ENCODE results near the gene RTP3. TPM values are rescaled to one million over a fixed set of nuclear protein-coding genes. Genes with fewer than 3 reads are reported as not detected.
"Not testable (repeated sequence)": the region's sequence is repeated elsewhere in the genome, so short reads cannot be mapped to it uniquely, and the experiment has no call there.

RTP3 gene
- total and polyA plus RNA-seq, 10 donors, result not detected

DNA sequence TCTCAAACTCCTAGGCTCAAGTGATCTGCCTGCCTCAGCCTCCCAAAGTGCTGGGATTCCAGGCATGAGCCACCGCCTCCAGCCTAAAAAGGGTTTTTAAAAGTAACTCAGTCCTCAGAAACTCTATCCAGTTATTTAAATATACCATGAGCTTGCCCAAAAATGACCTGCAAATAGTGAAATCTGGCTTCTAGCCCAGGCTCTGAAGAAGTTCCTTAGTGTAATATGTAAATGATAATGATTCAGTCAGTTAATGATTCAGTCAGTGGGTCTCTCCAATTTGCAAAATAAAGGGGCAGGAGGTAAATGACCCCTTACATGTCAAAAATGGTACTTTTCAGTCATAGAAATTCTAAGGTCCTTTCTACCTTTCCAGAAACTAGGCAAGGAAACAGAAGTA, 39.5 kb downstream of the RTP3 start:
- no peak for TF ChIP-seq POLR2A (IDR thresholded peaks at IDR 0.05)
- TF ChIP-seq POLR2AphosphoS5 (IDR thresholded peaks at IDR 0.05), result no peak
- TF ChIP-seq, protein P1, sequence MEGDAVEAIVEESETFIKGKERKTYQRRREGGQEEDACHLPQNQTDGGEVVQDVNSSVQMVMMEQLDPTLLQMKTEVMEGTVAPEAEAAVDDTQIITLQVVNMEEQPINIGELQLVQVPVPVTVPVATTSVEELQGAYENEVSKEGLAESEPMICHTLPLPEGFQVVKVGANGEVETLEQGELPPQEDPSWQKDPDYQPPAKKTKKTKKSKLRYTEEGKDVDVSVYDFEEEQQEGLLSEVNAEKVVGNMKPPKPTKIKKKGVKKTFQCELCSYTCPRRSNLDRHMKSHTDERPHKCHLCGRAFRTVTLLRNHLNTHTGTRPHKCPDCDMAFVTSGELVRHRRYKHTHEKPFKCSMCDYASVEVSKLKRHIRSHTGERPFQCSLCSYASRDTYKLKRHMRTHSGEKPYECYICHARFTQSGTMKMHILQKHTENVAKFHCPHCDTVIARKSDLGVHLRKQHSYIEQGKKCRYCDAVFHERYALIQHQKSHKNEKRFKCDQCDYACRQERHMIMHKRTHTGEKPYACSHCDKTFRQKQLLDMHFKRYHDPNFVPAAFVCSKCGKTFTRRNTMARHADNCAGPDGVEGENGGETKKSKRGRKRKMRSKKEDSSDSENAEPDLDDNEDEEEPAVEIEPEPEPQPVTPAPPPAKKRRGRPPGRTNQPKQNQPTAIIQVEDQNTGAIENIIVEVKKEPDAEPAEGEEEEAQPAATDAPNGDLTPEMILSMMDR (IDR thresholded peaks at IDR 0.05 in 8 of 11, conservative IDR thresholded peaks at IDR 0.05 in 3 of 11), result no peak
- Histone ChIP-seq H3K4me3 (no peak overlapping the region), H3K36me3 (no peaks in the 10 kb centered on the region), H3K9me3 (no peaks in the 10 kb centered on the region), H3K27me3 (replicated peaks in 1 of 7) (peaks cover 0 to 8% (median 0%) of the 10 kb centered on the region in 7 donors), H3K4me1 (peaks cover 18 to 55% (median 28%) of the 10 kb centered on the region in 6 donors), H3K27ac (no peak overlapping the region)
- intact Hi-C loops (cut with DNase I; ENCODE audit: low total_unique reads), result no loop called here
- 90 to 96% (median 94%) methylated on average over 1 of the region's 1 CpG for WGBS, 5 donors
- no peak for DNase-seq

DNA sequence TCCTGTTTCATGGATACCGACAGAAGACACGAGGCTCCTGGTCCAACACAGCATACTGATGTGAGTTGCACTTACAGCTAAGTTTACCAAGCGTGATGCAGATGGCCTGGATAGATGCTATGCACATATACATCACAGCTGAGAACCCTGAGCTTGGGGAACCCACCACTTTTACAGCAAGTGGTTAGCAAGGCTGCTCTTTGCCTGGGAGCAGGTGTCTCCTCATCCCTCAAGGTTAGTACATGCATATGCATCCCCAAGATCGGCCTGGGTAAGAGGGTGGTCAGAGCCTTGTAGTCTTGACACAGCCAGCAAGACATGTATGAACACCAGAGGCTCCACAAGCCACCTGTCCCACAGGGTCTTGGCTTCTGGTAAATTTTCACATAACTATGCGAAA, 40.0 kb downstream of the RTP3 start:
- intact Hi-C loops (cut with DNase I; ENCODE audit: low total_unique reads), result no loop called here
- Histone ChIP-seq H3K4me3 (no peak overlapping the region), H3K9me3 (no peaks in the 10 kb centered on the region), H3K27ac (peak overlapping the region in 1 of 8 donors; percentile 81), H3K36me3 (no peaks in the 10 kb centered on the region), H3K27me3 (replicated peaks in 1 of 7) (peaks cover 0 to 8% (median 0%) of the 10 kb centered on the region in 7 donors), H3K4me1 (peaks cover 18 to 55% (median 28%) of the 10 kb centered on the region in 6 donors)
- no peak for DNase-seq
- TF ChIP-seq POLR2A (IDR thresholded peaks at IDR 0.05), result no peak
- TF ChIP-seq, protein P1 (IDR thresholded peaks at IDR 0.05 in 8 of 11, conservative IDR thresholded peaks at IDR 0.05 in 3 of 11), result no peak
- TF ChIP-seq POLR2AphosphoS5 (IDR thresholded peaks at IDR 0.05), result no peak
- WGBS, 5 donors, result 73 to 90% (median 80%) methylated on average over 4 to 5 of the region's 5 CpGs

DNA sequence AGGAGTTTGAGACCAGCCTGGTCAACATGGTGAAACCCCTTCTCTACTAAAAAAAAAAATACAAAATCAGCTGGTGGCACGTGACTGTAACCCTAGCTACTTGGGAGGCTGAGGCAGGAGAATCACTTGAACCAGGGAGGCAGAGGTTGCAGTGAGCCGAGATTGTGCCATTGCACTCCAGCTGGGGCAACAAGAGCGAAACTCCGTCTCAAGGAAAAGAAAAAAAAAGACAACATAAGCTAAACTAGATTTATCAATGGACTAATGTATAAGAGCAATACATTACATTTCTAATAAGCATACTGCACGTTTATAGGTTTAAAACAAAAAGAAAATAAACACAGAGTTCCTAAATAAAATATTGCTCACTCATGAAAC, 40.6 kb downstream of the RTP3 start:
- H3K9me3 ChIP-seq; H3K27me3 ChIP-seq (replicated peaks in 1 of 7); intact Hi-C loops (cut with DNase I; ENCODE audit: low total_unique reads); DNase-seq; H3K36me3 ChIP-seq: not testable (repeated sequence)
- Histone ChIP-seq H3K4me3 (peak overlapping the region in 2 of 8 donors; percentile 18 to 49), H3K27ac (peak overlapping the region; percentile 42 to 81 (median 66)), H3K4me1 (peaks cover 18 to 55% (median 28%) of the 10 kb centered on the region in 6 donors)
- WGBS, 5 donors, result 25 to 42% (median 32%) methylated on average over 5 of the region's 5 CpGs

DNA sequence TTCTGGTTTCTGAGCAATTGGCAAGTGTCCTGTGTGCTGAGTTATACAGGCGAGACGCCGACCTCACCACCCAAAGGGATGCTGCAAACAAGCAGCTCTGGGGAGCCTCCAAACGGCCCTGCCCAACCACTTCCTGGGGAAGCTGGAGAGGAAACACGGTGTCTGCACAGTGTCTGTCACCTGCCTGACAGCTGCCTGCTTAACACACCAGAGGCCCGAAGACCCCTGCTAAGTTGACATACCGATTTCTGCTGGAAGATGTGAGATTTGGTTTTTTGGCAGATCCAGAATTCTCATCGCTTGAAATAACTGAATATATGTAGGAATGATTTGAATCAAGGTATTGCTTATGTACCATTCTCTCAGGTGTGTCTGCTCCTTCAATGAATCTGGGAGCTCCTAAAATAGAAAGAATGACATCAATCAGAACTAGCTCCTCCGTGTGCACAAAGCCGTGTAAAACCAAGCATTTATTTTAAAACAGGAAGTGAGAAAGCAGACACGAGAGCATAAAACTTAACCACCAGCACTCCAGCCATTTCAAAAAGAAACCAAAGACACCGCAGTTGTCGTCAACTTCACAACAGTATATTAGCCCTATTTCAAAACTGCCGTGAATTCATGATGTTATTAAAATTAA, 41.1 kb downstream of the RTP3 start:
- DNase-seq, result peak; percentile 96
- no peaks in the 10 kb centered on the region for H3K36me3 ChIP-seq
- TF ChIP-seq POLR2AphosphoS5 (IDR thresholded peaks at IDR 0.05) (peak; percentile 60 to 87 (median 81)), POLR2A (IDR thresholded peaks at IDR 0.05) (no peak)
- TF ChIP-seq, protein P1 (IDR thresholded peaks at IDR 0.05 in 8 of 11, conservative IDR thresholded peaks at IDR 0.05 in 3 of 11), result no peak
- WGBS, 5 donors, result 2 to 8% (median 4%) methylated on average over 14 of the region's 14 CpGs
- peaks cover 18 to 55% (median 28%) of the 10 kb centered on the region in 6 donors for H3K4me1 ChIP-seq
- peak overlapping the region in 4 of 8 donors; percentile 7 to 49 (median 13) for H3K4me3 ChIP-seq
- peak overlapping the region; percentile 54 to 81 (median 66) for H3K27ac ChIP-seq
- H3K27me3 ChIP-seq (replicated peaks in 1 of 7), result peaks cover 0 to 8% (median 0%) of the 10 kb centered on the region in 7 donors
- no peaks in the 10 kb centered on the region for H3K9me3 ChIP-seq
- intact Hi-C loops (cut with DNase I; ENCODE audit: low total_unique reads), result no loop called here

All from spleen (tissue), 11 donors.